NT2/D1 (cell line): Measurements from ENCODE around the gene ZNF135.

ENCODE experiments used
- YY1 ChIP-seq: IDR thresholded peaks from 2 replicates; pipeline ENCODE4 v1.6.1; 2011; ENCODE audit not compliant: insufficient read length, insufficient read depth
- ZNF274 ChIP-seq: IDR thresholded peaks from 2 replicates; pipeline ENCODE4 v1.6.1; 2011; ENCODE audit warnings: mild to moderate bottlenecking, low read depth, low read length

DNA sequence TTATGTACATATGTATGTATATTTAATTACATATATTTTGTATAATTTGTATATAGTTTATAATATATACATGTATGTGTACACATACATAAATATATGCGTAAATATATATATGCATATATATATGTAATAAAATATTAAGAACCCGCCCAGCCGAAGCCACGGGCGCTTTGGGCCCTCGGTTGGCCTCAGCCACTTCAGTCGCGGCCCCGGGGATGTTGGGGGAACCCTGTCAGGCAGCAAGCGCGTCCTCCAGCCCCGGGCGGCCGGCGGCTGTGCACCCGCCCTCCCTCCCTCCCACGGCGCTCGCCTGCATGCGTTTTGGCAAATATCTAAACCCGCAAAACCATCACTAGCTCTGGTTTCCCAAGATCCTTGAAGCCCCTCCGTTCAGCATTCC, 48.6 kb upstream of the ZNF135 start:
- TF ChIP-seq ZNF274 (no peak), YY1 (no peak)
